Karpas-422 (cell line): ENCODE results near the gene MCAM. TPM values are rescaled to one million over a fixed set of nuclear protein-coding genes. Genes with fewer than 3 reads are reported as not detected.
A peak's percentile ranks its signal among the peaks of the same experiment; 100 is the strongest.

Experiments
- DNase-seq: peaks from one replicate; pipeline ENCODE4 v3.0.0-alpha.2; 2015
- H2AFZ ChIP-seq: fragments of 200-600 bp; sonication (generic); 2 replicates; pipeline ENCODE4 v1.6.1; 2014; ENCODE audit warnings: antibody characterized with exemption, low read length, mixed read lengths
- H3K27ac ChIP-seq: fragments of 200-600 bp; sonication (generic); 2 replicates; pipeline ENCODE4 v1.5.1; 2014; ENCODE audit warnings: mild to moderate bottlenecking, low read length, moderate library complexity
- H3K27me3 ChIP-seq: fragments of 200-600 bp; sonication (generic); 2 replicates; pipeline ENCODE4 v1.6.1; 2014; ENCODE audit warnings: low read length, mixed read lengths
- H3K36me3 ChIP-seq: fragments of 200-600 bp; sonication (generic); 2 replicates; pipeline ENCODE4 v1.6.1; 2014; ENCODE audit warnings: low read length, mixed read lengths; ENCODE audit not compliant: insufficient read depth
- H3K4me1 ChIP-seq: fragments of 200-600 bp; sonication (generic); 2 replicates; pipeline ENCODE4 v1.6.1; 2014; ENCODE audit warnings: mild to moderate bottlenecking, low read length, mixed read lengths
- H3K4me2 ChIP-seq: fragments of 200-600 bp; sonication (generic); 2 replicates; pipeline ENCODE4 v1.6.1; 2014; ENCODE audit warnings: low read length, low read depth, mild to moderate bottlenecking; ENCODE audit not compliant: poor library complexity, severe bottlenecking
- H3K4me3 ChIP-seq: fragments of 200-600 bp; sonication (generic); 2 replicates; pipeline ENCODE4 v1.5.1; 2014; ENCODE audit warnings: mild to moderate bottlenecking, antibody characterized with exemption, low read length, mixed read lengths
- H3K79me2 ChIP-seq: fragments of 200-600 bp; sonication (generic); 2 replicates; pipeline ENCODE4 v1.6.1; 2014; ENCODE audit warnings: mild to moderate bottlenecking, low read length, mixed read lengths
- H3K9ac ChIP-seq: fragments of 200-600 bp; sonication (generic); 2 replicates; pipeline ENCODE4 v1.6.0; 2014; ENCODE audit warnings: low read length
- H3K9me2 ChIP-seq: fragments of 200-600 bp; sonication (generic), shearing (Covaris generic); replicated peaks from 2 replicates; pipeline ENCODE4 v1.6.0; 2014; ENCODE audit warnings: mild to moderate bottlenecking, low read length, moderate library complexity; ENCODE audit not compliant: insufficient read depth
- H3K9me3 ChIP-seq: fragments of 300-700, 200-600 bp; sonication (generic); 2 replicates; pipeline ENCODE4 v1.6.1; 2014; ENCODE audit warnings: low read length, mixed read lengths
- H4K20me1 ChIP-seq: fragments of 200-600 bp; sonication (generic); 2 replicates; pipeline ENCODE4 v1.6.1; 2014; ENCODE audit warnings: mild to moderate bottlenecking, antibody characterized with exemption, low read length, low read depth; ENCODE audit not compliant: insufficient read depth
- total RNA-seq: library from RNA; depleted of rRNA; stranded (reverse); fragments of >200 nt; shearing (Covaris generic); gene quantifications from 2 replicates; pipeline ENCODE4 v1.2.3, GENCODE V29; 2014; ENCODE audit warnings: low replicate concordance

Gene MCAM
- total RNA-seq, 1 experiment from 2014 or later: 2.0 TPM

- Histone ChIP-seq H3K9me3 (no peaks in the 10 kb centered on the region), H3K36me3 (no peaks in the 10 kb centered on the region), H3K27me3 (no peaks in the 10 kb centered on the region), H4K20me1 (no peaks in the 10 kb centered on the region), H3K4me1 (peaks cover 21% of the 10 kb centered on the region), H3K27ac (no peak overlapping the region), H2AFZ (no peak overlapping the region), H3K4me2 (no peak overlapping the region), H3K9ac (no peak overlapping the region), H3K9me2 (no peaks in the 10 kb centered on the region), H3K4me3 (no peak overlapping the region), H3K79me2 (peaks cover 10% of the 10 kb centered on the region; the same call in 1 of the 2 replicates)
- no peak for DNase-seq
These were observed 20.0 kb upstream of the MCAM start for GRCh38 chr11:119336744-119337469.

- Histone ChIP-seq H3K79me2 (peaks cover 10% of the 10 kb centered on the region; the same call in 1 of the 2 replicates), H4K20me1 (no peaks in the 10 kb centered on the region), H3K9me2 (no peaks in the 10 kb centered on the region), H3K9ac (peak overlapping the region; percentile 86), H3K27me3 (no peaks in the 10 kb centered on the region), H3K36me3 (no peaks in the 10 kb centered on the region), H3K27ac (no peak overlapping the region), H3K9me3 (no peaks in the 10 kb centered on the region), H3K4me3 (peak overlapping the region; percentile 91; the same call in 1 of the 2 replicates), H2AFZ (no peak overlapping the region), H3K4me1 (peaks cover 21% of the 10 kb centered on the region), H3K4me2 (peak overlapping the region; percentile 77)
- no peak for DNase-seq
These were observed 19.0 kb upstream of the MCAM start for GRCh38 chr11:119335655-119336543.

GRCh38 chr11:119335091-119335654 is 18.2 kb upstream of the MCAM start:
- peak overlapping the region; percentile 86 for H3K9ac ChIP-seq
- H3K9me3 ChIP-seq: no peaks in the 10 kb centered on the region
- DNase-seq: no peak
- no peaks in the 10 kb centered on the region for H3K27me3 ChIP-seq
- H3K79me2 ChIP-seq: peaks cover 10% of the 10 kb centered on the region; the same call in 1 of the 2 replicates
- peaks cover 21% of the 10 kb centered on the region for H3K4me1 ChIP-seq
- no peaks in the 10 kb centered on the region for H4K20me1 ChIP-seq
- no peaks in the 10 kb centered on the region for H3K9me2 ChIP-seq
- peak overlapping the region; percentile 91 for H3K4me3 ChIP-seq
- no peaks in the 10 kb centered on the region for H3K36me3 ChIP-seq
- H2AFZ ChIP-seq: no peak overlapping the region
- no peak overlapping the region for H3K27ac ChIP-seq
- H3K4me2 ChIP-seq: peak overlapping the region; percentile 77

GRCh38 chr11:119334174-119334930 is 17.4 kb upstream of the MCAM start, which contains the start of gene RNF26:
Gene RNF26, plus strand, starts transcription at chr11:119334527. Its CDS starts 596 bp downstream, at chr11:119335123.
- peak; percentile 95 for DNase-seq
- Histone ChIP-seq H3K9me2 (no peaks in the 10 kb centered on the region), H3K9ac (peak within 1 kb of the TSS; percentile 86), H4K20me1 (no peaks in the 10 kb centered on the region), H3K4me3 (peak within 1 kb of the TSS; percentile 91), H3K9me3 (no peaks in the 10 kb centered on the region), H3K4me2 (peak within 1 kb of the TSS; percentile 77), H3K4me1 (peaks cover 21% of the 10 kb centered on the region), H3K27me3 (no peaks in the 10 kb centered on the region), H2AFZ (peak within 1 kb of the TSS; percentile 93), H3K27ac (0 out of 2 replicates have a peak within 1 kb of the TSS, but pooled peaks have one; percentile 22), H3K36me3 (no peaks in the 10 kb centered on the region), H3K79me2 (peaks cover 10% of the 10 kb centered on the region; the same call in 1 of the 2 replicates)

GRCh38 chr11:119332111-119332765 is 15.3 kb upstream of the MCAM start:
- Histone ChIP-seq H2AFZ (no peak overlapping the region), H3K79me2 (peaks cover 10% of the 10 kb centered on the region; the same call in 1 of the 2 replicates), H3K4me1 (peaks cover 12% of the 10 kb centered on the region), H3K4me3 (no peak overlapping the region), H3K9me3 (no peaks in the 10 kb centered on the region), H3K27me3 (no peaks in the 10 kb centered on the region), H3K9me2 (no peaks in the 10 kb centered on the region), H3K4me2 (no peak overlapping the region), H3K36me3 (no peaks in the 10 kb centered on the region), H4K20me1 (no peaks in the 10 kb centered on the region), H3K27ac (no peak overlapping the region), H3K9ac (no peak overlapping the region)
- no peak for DNase-seq

- H3K9ac ChIP-seq: no peak overlapping the region
- DNase-seq: no peak
- H4K20me1 ChIP-seq: no peaks in the 10 kb centered on the region
- H3K79me2 ChIP-seq: peaks cover 7% of the 10 kb centered on the region; the same call in 1 of the 2 replicates
- H3K4me3 ChIP-seq: no peak overlapping the region
- peaks cover 7% of the 10 kb centered on the region for H3K4me1 ChIP-seq
- no peak overlapping the region for H3K27ac ChIP-seq
- H3K27me3 ChIP-seq: no peaks in the 10 kb centered on the region
- no peaks in the 10 kb centered on the region for H3K9me2 ChIP-seq
- H3K9me3 ChIP-seq: no peaks in the 10 kb centered on the region
- H2AFZ ChIP-seq: no peak overlapping the region
- no peak overlapping the region for H3K4me2 ChIP-seq
- no peaks in the 10 kb centered on the region for H3K36me3 ChIP-seq
These were observed 13.3 kb upstream of the MCAM start for GRCh38 chr11:119330237-119330636.

GRCh38 chr11:119329320-119329719 is 12.4 kb upstream of the MCAM start:
- Histone ChIP-seq H3K27me3 (no peaks in the 10 kb centered on the region), H2AFZ (no peak overlapping the region), H3K9ac (no peak overlapping the region), H3K9me3 (no peaks in the 10 kb centered on the region), H3K4me1 (peaks cover 8% of the 10 kb centered on the region), H3K79me2 (no peaks in the 10 kb centered on the region), H4K20me1 (no peaks in the 10 kb centered on the region), H3K4me2 (no peak overlapping the region), H3K4me3 (no peak overlapping the region), H3K9me2 (no peaks in the 10 kb centered on the region), H3K27ac (no peak overlapping the region), H3K36me3 (no peaks in the 10 kb centered on the region)
- DNase-seq: no peak
